Erythroblast (primary cell): ENCODE data around the gene LIPE.
"Not testable (repeated sequence)": the region's sequence is repeated elsewhere in the genome, so short reads cannot be mapped to it uniquely, and the experiment has no call there.

Experiments
- GATA1 ChIP-seq: IDR thresholded peaks from 2 replicates; pipeline ENCODE4 v1.6.1; 2011; ENCODE audit warnings: low read depth, mild to moderate bottlenecking, control low read depth, low read length, moderate library complexity
- POLR2A ChIP-seq: IDR thresholded peaks from 2 replicates; pipeline ENCODE4 v1.6.1; 2011; ENCODE audit warnings: mild to moderate bottlenecking, low read length

- not testable (repeated sequence) for TF ChIP-seq POLR2A, GATA1
Observed at GRCh38 chr19:42448306-42448705, 21.1 kb upstream of the LIPE start.
